ENCODE data around the gene ASB9.
"Not testable (repeated sequence)": the region's sequence is repeated elsewhere in the genome, so short reads cannot be mapped to it uniquely, and the experiment has no call there.

Gene ASB9

GRCh38 chrX:15298201-15298600 lies 28.3 kb upstream of the ASB9 start:
- 0 out of 2 replicates have a peak, but pooled peaks cover 3% of the 10 kb centered on the region for H3K27me3 ChIP-seq (ENCODE audit: control insufficient read depth, insufficient read depth, low read length)
- no peaks in the 10 kb centered on the region for H3K9me3 ChIP-seq (ENCODE audit: control insufficient read depth, insufficient read depth, low read length)
- H3K4me3 ChIP-seq (ENCODE audit: low read depth, low read length), result no peak overlapping the region
- H3K4me1 ChIP-seq (ENCODE audit: control insufficient read depth, insufficient read depth, low read length), result no peaks in the 10 kb centered on the region
- H3K9ac ChIP-seq (ENCODE audit: low read depth, low read length), result no peak overlapping the region
- H3K36me3 ChIP-seq (ENCODE audit: control insufficient read depth, insufficient read depth, low read length), result no peaks in the 10 kb centered on the region
- H3K27ac ChIP-seq (ENCODE audit: low read depth, low read length), result no peak overlapping the region

GRCh38 chrX:15293451-15293850 lies 23.6 kb upstream of the ASB9 start:
- no peaks in the 10 kb centered on the region for H3K9me3 ChIP-seq (ENCODE audit: control insufficient read depth, insufficient read depth, low read length)
- no peaks in the 10 kb centered on the region for H3K4me1 ChIP-seq (ENCODE audit: control insufficient read depth, insufficient read depth, low read length)
- H3K27me3 ChIP-seq (ENCODE audit: control insufficient read depth, insufficient read depth, low read length), result no peaks in the 10 kb centered on the region
- no peak overlapping the region for H3K4me3 ChIP-seq (ENCODE audit: low read depth, low read length)
- H3K9ac ChIP-seq (ENCODE audit: low read depth, low read length), result no peak overlapping the region
- no peaks in the 10 kb centered on the region for H3K36me3 ChIP-seq (ENCODE audit: control insufficient read depth, insufficient read depth, low read length)
- no peak overlapping the region for H3K27ac ChIP-seq (ENCODE audit: low read depth, low read length)

- H3K9ac ChIP-seq (ENCODE audit: low read depth, low read length), result no peak overlapping the region
These were observed 23.0 kb upstream of the ASB9 start for GRCh38 chrX:15292861-15293260.

GRCh38 chrX:15277604-15278003 lies 7.7 kb upstream of the ASB9 start:
- H3K27ac ChIP-seq (ENCODE audit: low read depth, low read length), result no peak overlapping the region
- no peak overlapping the region for H3K9ac ChIP-seq (ENCODE audit: low read depth, low read length)
- no peaks in the 10 kb centered on the region for H3K27me3 ChIP-seq (ENCODE audit: control insufficient read depth, insufficient read depth, low read length)
- no peaks in the 10 kb centered on the region for H3K36me3 ChIP-seq (ENCODE audit: control insufficient read depth, insufficient read depth, low read length)
- H3K9me3 ChIP-seq (ENCODE audit: control insufficient read depth, insufficient read depth, low read length), result no peaks in the 10 kb centered on the region
- no peak overlapping the region for H3K4me3 ChIP-seq (ENCODE audit: low read depth, low read length)
- H3K4me1 ChIP-seq (ENCODE audit: control insufficient read depth, insufficient read depth, low read length), result no peaks in the 10 kb centered on the region

More at GRCh38 chrX:15292861-15293260, 23.0 kb upstream of the ASB9 start:
- H3K27me3 ChIP-seq (ENCODE audit: control insufficient read depth, insufficient read depth, low read length), result no peaks in the 10 kb centered on the region
- H3K36me3 ChIP-seq (ENCODE audit: control insufficient read depth, insufficient read depth, low read length), result no peaks in the 10 kb centered on the region
- no peaks in the 10 kb centered on the region for H3K4me1 ChIP-seq (ENCODE audit: control insufficient read depth, insufficient read depth, low read length)
- no peak overlapping the region for H3K27ac ChIP-seq (ENCODE audit: low read depth, low read length)
- H3K9me3 ChIP-seq (ENCODE audit: control insufficient read depth, insufficient read depth, low read length), result no peaks in the 10 kb centered on the region
- H3K4me3 ChIP-seq (ENCODE audit: low read depth, low read length), result no peak overlapping the region

- Histone ChIP-seq H3K4me1 (ENCODE audit: control insufficient read depth, insufficient read depth, low read length) (peaks cover 5% of the 10 kb centered on the region), H3K36me3 (ENCODE audit: control insufficient read depth, insufficient read depth, low read length) (no peaks in the 10 kb centered on the region), H3K9me3 (ENCODE audit: control insufficient read depth, insufficient read depth, low read length) (no peaks in the 10 kb centered on the region), H3K9ac (ENCODE audit: low read depth, low read length) (no peak overlapping the region), H3K27me3 (ENCODE audit: control insufficient read depth, insufficient read depth, low read length) (0 out of 2 replicates have a peak, but pooled peaks cover 3% of the 10 kb centered on the region), H3K4me3 (ENCODE audit: low read depth, low read length) (no peak overlapping the region), H3K27ac (ENCODE audit: low read depth, low read length) (no peak overlapping the region)
These were observed 5.1 kb upstream of the ASB9 start for GRCh38 chrX:15274946-15275345.

- not testable (repeated sequence) for H3K36me3 ChIP-seq (ENCODE audit: control insufficient read depth, insufficient read depth, low read length); H3K9ac ChIP-seq (ENCODE audit: low read depth, low read length); H3K27me3 ChIP-seq (ENCODE audit: control insufficient read depth, insufficient read depth, low read length); H3K4me3 ChIP-seq (ENCODE audit: low read depth, low read length); H3K27ac ChIP-seq (ENCODE audit: low read depth, low read length); H3K9me3 ChIP-seq (ENCODE audit: control insufficient read depth, insufficient read depth, low read length)
- peaks cover 11% of the 10 kb centered on the region for H3K4me1 ChIP-seq (ENCODE audit: control insufficient read depth, insufficient read depth, low read length)
These were observed 3.4 kb upstream of the ASB9 start for GRCh38 chrX:15273275-15273674.

GRCh38 chrX:15271757-15272156 lies 1.9 kb upstream of the ASB9 start:
- H3K27ac ChIP-seq (ENCODE audit: low read depth, low read length), result no peak overlapping the region
- no peaks in the 10 kb centered on the region for H3K9me3 ChIP-seq (ENCODE audit: control insufficient read depth, insufficient read depth, low read length)
- peaks cover 11% of the 10 kb centered on the region for H3K4me1 ChIP-seq (ENCODE audit: control insufficient read depth, insufficient read depth, low read length)
- no peak overlapping the region for H3K4me3 ChIP-seq (ENCODE audit: low read depth, low read length)
- no peak overlapping the region for H3K9ac ChIP-seq (ENCODE audit: low read depth, low read length)
- no peaks in the 10 kb centered on the region for H3K36me3 ChIP-seq (ENCODE audit: control insufficient read depth, insufficient read depth, low read length)
- 0 out of 2 replicates have a peak, but pooled peaks cover 3% of the 10 kb centered on the region for H3K27me3 ChIP-seq (ENCODE audit: control insufficient read depth, insufficient read depth, low read length)

GRCh38 chrX:15269120-15269519 lies 763 bp downstream of the ASB9 start:
- H3K4me1 ChIP-seq (ENCODE audit: control insufficient read depth, insufficient read depth, low read length), result peaks cover 11% of the 10 kb centered on the region
- no peak overlapping the region for H3K9ac ChIP-seq (ENCODE audit: low read depth, low read length)
- H3K27ac ChIP-seq (ENCODE audit: low read depth, low read length), result no peak overlapping the region
- no peaks in the 10 kb centered on the region for H3K9me3 ChIP-seq (ENCODE audit: control insufficient read depth, insufficient read depth, low read length)
- H3K4me3 ChIP-seq (ENCODE audit: low read depth, low read length), result no peak overlapping the region
- no peaks in the 10 kb centered on the region for H3K36me3 ChIP-seq (ENCODE audit: control insufficient read depth, insufficient read depth, low read length)
- H3K27me3 ChIP-seq (ENCODE audit: control insufficient read depth, insufficient read depth, low read length), result 0 out of 2 replicates have a peak, but pooled peaks cover 3% of the 10 kb centered on the region

- no peaks in the 10 kb centered on the region for H3K4me1 ChIP-seq (ENCODE audit: control insufficient read depth, insufficient read depth, low read length)
- H3K36me3 ChIP-seq (ENCODE audit: control insufficient read depth, insufficient read depth, low read length), result no peaks in the 10 kb centered on the region
- H3K27ac ChIP-seq (ENCODE audit: low read depth, low read length), result no peak overlapping the region
- no peaks in the 10 kb centered on the region for H3K9me3 ChIP-seq (ENCODE audit: control insufficient read depth, insufficient read depth, low read length)
- H3K27me3 ChIP-seq (ENCODE audit: control insufficient read depth, insufficient read depth, low read length), result peaks cover 3% of the 10 kb centered on the region; the same call in 1 of the 2 replicates
- no peak overlapping the region for H3K9ac ChIP-seq (ENCODE audit: low read depth, low read length)
- H3K4me3 ChIP-seq (ENCODE audit: low read depth, low read length), result no peak overlapping the region
These were observed 15.0 kb downstream of the ASB9 start for GRCh38 chrX:15254852-15255251.

GRCh38 chrX:15245896-15246295 lies 24.0 kb downstream of the ASB9 start:
- H3K9me3 ChIP-seq (ENCODE audit: control insufficient read depth, insufficient read depth, low read length), result no peaks in the 10 kb centered on the region
- H3K36me3 ChIP-seq (ENCODE audit: control insufficient read depth, insufficient read depth, low read length), result no peaks in the 10 kb centered on the region
- no peak overlapping the region for H3K9ac ChIP-seq (ENCODE audit: low read depth, low read length)
- no peaks in the 10 kb centered on the region for H3K4me1 ChIP-seq (ENCODE audit: control insufficient read depth, insufficient read depth, low read length)
- H3K27ac ChIP-seq (ENCODE audit: low read depth, low read length), result no peak overlapping the region
- no peaks in the 10 kb centered on the region for H3K27me3 ChIP-seq (ENCODE audit: control insufficient read depth, insufficient read depth, low read length)
- no peak overlapping the region for H3K4me3 ChIP-seq (ENCODE audit: low read depth, low read length)

GRCh38 chrX:15244421-15244820 lies 25.5 kb downstream of the ASB9 start:
- no peaks in the 10 kb centered on the region for H3K27me3 ChIP-seq (ENCODE audit: control insufficient read depth, insufficient read depth, low read length)
- no peaks in the 10 kb centered on the region for H3K36me3 ChIP-seq (ENCODE audit: control insufficient read depth, insufficient read depth, low read length)
- H3K9me3 ChIP-seq (ENCODE audit: control insufficient read depth, insufficient read depth, low read length), result no peaks in the 10 kb centered on the region
- H3K4me3 ChIP-seq (ENCODE audit: low read depth, low read length), result no peak overlapping the region
- no peak overlapping the region for H3K9ac ChIP-seq (ENCODE audit: low read depth, low read length)
- no peak overlapping the region for H3K27ac ChIP-seq (ENCODE audit: low read depth, low read length)
- no peaks in the 10 kb centered on the region for H3K4me1 ChIP-seq (ENCODE audit: control insufficient read depth, insufficient read depth, low read length)

Measured in HUES48 (cell line).